ENCODE results near the gene MPI.
"Not testable (repeated sequence)": the region's sequence is repeated elsewhere in the genome, so short reads cannot be mapped to it uniquely, and the experiment has no call there.

MPI gene

DNA sequence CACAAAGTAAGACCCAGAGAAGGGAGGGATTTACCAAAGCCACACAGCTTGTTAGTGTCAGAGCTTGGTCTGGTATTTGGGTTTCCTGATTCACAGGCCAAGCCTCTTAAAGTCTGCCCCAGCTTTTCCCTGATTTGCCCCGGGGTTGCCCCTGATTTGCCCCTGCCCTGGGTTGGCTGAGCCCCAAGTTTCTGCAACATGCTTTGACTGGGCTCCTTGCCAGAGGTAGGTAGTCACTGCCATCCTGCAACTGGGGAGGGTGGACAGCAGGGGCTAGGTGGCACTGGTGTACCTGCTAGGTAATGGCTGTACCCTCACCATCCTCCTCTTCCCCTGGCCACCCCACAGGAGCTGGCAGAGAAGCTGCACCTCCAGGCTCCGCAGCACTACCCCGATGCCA is 2.5 kb downstream of the MPI start:
- DNase-seq, result no peak

DNA sequence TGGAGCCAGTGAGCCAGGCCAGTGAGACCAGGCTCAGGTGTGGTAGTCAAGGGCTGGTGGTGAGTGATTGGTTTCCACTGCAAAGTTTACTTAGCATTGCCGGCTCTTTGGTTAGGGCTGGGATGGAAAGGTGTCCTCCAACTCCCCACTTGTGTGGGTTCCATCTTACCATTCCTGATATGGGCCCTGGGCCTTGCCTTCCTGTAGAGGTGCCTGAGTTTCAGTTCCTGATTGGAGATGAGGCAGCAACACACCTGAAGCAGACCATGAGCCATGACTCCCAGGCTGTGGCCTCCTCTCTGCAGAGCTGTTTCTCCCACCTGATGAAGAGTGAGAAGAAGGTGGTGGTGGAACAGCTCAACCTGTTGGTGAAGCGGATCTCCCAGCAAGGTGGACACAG is 3.1 kb downstream of the MPI start:
- no peak for DNase-seq

DNA sequence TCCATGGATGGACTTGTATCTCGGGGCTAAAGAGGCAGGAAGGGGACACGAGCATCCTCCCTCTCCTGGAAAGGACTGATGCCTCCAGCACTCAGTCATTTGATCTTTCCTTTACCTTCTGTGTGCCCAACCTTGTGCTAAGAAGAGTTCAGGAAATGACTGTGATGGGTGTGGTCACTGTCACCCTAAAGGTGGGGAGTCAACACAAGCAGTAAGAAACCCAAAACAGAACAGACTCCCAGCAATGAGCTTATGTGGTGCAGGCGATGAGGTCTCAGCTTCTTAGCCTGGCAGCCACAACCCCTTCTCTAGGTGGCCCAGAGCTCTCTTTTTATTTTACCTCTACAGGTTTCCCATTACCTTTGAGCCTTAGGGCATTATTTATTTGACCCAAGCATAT is 3.8 kb downstream of the MPI start:
- DNase-seq, result no peak

DNA sequence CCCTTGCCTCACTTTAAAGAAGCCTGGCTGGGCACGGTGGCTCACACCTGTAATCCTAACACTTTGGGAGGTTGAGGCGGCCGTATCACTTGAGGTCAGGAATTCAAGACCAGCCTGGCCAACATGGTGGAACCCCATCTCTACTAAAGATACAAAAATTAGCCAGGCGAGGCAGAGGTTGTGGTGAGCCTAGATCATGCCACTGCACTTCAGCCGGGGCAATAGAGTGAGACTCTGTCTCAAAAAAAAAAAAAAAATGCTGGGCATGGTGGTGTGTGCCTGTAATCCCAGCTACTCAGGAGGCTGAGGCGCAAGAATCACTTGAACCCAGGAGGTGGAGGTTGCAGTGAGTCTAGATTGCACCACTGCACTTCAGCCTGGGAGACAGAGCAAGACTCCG is 4.5 kb downstream of the MPI start:
- DNase-seq, result not testable (repeated sequence)

DNA sequence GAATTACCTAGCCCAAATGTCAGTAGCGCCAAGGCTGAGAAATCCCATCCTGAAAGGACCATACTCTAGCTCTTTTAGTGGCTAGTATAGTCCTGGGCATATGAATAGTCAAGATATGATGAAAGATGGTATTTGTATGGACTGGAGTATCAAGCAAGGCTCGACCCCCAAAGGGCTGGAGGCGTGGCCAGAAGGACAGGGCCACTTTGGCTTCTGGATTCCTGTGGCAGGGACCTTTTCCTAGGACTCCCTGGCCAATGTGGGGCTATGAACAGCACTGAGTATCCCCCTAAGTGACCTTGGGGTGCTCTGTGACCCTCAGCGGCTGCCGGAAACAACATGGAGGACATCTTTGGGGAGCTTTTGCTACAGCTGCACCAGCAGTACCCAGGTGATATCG is 6.0 kb downstream of the MPI start:
- no peak for DNase-seq

DNA sequence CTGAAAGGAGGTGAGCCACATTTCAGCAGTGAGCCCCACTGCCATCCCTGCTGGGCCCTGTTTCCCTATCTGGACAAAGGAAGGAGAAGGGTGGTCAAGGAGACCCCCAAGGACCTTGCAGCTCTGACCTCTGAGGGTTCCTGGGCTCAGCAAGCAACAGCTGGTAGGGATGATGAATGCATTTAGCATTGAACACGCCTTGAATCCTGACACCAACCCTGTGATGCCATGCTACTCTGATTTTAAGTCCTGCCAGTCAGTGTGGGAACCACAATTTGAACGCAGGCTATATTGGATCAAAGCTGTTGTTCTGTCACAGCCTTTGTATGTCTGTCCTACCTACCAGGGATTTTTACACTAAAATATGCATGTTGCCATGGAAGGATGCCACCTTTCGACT is 6.5 kb downstream of the MPI start:
- DNase-seq, result no peak

DNA sequence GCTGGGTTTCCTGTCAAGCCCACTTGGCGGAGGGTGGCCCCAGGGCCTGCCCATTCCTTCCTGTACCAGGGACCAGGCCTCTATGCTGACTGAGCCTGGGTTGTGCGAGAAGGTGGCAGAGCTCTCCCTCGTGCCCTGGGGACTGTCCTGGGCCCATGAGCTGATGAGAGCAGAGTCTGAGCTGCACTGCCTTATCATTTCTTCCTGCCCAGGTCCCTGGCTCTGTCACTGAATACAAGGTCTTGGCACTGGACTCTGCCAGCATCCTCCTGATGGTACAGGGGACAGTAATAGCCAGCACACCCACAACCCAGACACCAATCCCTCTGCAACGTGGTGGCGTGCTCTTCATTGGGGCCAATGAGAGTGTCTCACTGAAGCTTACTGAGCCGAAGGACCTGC is 7.5 kb downstream of the MPI start:
- no peak for DNase-seq

DNA sequence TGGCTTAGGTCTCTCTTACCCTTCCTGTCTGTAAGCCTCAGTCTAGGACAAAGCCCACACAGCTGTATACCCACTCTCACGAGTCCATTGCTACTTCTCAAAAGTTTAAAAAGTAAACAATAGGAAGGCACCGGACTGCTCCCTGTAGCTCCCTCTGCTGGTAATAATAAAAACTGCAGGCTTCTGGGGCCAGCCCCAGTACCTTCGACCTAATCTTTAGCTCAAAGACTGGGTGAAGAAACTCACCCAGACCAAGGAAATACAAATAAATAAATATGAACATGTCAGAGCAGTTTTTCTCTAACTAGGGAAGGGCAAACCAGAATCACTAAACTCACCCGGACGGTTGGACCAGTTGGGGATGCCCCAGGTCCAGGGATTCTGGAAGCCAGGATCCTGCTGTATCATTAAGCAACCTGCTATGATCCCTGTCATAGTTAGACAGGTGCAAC is 11.8 kb downstream of the MPI start:
- peak; percentile 51 to 60 for DNase-seq

DNA sequence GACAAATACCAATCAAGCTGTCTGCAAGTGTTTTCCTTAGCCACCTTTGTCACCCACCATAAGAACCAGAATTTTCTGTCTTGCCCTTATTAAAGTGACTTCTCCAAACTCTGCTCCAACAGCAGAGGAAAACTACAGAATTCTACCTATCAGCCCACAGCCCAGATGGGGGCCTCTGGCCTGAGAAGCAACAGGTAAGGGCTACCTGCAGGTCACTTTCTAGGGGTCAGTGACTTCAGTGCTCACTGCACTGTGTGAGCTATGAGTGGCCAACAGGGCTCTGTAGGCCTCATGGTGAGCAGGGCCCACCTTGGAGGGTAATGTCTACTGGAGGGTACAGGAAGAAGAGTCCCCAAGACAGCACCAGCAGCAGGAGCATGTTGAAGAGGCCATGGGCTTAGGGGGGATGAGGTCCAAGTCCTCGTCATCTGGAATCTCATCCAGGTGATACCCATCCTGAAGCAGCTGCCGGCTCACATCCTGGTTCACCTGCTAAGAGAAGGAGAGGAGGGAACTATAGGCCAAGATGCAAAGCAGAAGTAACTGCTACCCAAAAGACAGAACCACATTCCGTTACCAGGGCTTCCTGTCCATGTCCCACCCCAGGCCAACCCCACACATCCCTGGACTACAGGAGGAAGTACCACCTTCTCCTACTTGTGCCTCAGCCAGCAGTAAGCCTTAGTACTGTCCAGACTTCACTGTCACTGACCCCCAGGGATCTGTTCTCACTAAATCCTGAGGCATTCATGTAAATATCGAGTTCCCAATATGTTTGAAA is 12.6 kb downstream of the MPI start:
- no peak for DNase-seq

DNA sequence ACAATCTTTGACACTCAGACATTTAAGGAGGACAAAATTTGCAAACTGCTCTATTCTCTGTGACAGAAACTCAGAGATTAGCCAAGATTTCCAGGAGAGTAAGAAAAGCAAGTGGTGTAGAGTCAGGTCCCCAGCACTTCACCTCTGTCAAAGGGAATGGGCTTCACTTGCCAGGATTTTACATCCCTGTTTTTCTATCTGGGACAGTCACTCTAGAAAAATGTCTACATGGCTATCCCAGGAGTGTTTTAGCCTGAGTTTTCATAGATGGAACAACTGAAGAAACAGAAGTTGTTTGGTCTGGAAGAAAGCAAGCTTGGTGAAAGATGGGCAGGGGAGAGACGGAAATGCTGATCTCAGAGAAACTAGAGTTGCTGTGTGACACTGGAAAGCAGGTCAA is 13.8 kb downstream of the MPI start:
- no peak for DNase-seq

DNA sequence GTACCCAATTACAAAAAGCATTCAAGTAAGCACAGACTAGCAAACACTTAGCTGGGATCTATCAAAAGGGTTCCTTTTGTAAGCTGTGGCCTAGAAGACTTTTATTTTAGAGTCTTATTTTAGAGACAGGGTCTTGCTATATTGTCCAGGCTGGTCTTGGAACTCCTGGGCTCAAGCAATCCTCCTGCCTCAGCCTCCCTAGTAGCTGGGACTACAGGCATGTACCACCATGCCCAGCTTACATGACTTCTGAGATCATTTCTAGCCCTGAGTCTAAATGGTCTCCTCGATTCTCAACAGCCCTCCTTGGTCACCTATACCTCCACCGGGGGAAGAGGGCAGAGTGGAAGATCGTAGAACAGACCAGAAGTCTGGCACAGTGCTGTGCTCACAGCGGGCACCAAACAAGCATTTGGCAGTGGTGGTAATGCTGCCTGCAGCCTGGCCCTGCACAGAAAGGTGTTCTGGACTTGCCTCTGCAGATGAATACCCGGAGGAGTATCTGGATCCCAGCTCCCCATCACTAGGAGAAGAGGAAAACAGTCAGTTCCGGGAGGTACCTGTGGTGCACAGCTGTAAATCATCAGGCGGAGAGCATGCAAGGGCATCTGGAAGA is 14.5 kb downstream of the MPI start:
- DNase-seq, result no peak

DNA sequence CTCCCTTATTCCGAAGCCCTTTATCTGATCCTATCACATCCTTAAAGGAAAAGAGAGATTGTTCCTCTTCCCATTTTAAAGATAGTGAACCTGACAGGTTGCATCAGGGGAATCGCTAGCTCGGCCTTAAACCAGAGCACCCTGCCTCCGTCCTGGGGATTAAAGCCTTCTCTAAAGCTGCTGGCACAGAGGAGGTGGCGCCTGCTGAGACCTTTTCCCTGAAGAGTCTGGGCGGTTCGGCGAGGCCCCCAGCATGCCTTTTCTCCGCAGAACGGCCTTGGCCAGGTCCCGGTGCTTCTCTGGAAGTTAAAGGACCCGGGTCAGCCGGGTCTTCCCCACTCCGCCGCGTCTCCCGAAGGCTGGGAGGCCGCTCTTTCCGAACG is 16.2 kb downstream of the MPI start:
- peak in 1 of 2 experiments; percentile 6 for DNase-seq

DNA sequence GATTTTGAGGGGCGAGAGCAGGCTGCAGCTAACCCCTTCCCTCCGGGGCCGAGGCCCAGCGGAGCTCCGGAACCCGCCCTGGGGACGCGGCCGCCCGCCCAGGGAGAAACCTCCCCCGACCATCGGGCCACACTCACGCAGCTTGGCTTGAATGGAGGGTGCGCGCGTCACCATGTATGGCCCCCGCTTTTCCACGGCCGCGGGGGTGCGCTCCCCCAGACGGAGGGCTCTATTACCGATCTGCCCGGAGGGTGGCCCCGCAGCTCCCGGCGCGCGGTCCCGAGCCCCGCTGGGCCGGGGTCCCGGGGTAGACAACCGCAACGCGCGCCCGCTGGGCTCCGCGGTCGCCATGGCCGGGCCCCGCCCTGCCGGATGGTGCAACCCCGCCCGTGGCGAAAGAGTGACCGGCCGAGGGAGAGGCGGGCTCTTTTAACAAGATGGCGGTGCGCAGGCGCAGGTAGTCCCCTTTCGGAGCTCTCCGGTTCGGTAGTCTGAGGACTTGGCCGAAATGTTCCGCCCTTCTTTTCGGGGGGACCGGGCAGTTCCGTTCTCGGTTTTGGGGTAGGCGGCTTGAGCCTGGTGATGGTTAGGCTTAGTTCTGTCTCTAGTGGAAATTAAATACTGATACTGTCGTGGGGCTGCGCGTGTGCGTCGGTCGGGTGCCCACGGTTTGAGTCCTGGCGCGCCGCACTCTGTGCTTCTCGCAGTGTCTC is 16.8 kb downstream of the MPI start, which contains the start of gene FAM219B:
Gene FAM219B (minus strand): TSS at position 402 of the 713 bp plus-strand sequence. CDS start 51 bp downstream, at position 351.
- peak; percentile 49 to 52 for DNase-seq

DNA sequence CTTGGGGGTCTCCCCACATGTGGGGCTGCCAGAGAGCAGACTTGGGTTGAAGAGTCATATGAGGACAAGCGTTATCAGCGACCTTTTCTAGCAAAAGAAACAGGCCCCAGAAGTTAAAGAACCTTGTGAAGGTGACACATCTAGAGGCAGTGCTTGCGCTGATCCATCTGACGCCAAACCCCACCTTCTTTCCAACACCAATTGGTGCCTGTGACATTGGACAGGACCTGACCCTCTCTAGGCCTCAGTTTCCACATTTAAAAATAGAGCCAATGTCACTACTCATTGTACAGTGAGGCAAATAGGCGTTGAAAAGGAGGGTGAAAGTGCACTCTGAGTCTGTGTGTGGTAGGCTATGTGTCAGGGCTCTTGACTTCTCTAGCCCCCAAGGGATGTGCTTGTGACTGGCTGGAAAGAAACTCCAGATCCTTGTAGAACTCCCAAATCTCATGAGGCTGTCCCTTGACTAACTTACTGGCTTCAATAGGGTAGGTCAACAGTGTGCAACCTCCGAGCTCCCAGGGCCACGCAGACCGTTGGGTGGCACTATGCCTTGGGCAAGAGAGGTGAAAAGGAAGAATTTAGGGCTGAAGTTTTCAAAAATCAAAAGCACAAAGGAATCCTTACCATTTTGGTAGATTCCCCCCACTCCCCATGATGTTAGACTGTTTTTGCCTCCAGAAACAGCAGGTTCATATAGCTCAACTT is 17.5 kb downstream of the MPI start:
- DNase-seq, result no peak

DNA sequence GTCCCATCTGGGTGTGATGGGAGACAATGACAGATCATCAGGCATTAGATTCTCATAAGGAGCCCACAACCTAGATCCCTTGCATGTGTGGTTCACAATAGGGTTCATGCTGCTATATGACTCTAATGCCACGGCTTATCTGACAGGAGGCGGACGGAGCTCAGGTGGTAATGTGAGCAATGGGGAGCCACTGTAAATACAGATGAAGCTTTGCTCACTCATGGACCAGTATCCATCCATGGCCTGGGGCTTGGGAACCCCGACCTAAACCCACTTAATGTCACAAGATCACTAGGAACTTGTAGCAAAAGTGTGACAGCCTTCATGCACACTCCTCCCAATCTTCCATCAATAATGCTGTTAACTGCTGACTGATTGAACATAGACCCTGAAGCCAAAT is 18.8 kb downstream of the MPI start:
- no peak for DNase-seq

DNA sequence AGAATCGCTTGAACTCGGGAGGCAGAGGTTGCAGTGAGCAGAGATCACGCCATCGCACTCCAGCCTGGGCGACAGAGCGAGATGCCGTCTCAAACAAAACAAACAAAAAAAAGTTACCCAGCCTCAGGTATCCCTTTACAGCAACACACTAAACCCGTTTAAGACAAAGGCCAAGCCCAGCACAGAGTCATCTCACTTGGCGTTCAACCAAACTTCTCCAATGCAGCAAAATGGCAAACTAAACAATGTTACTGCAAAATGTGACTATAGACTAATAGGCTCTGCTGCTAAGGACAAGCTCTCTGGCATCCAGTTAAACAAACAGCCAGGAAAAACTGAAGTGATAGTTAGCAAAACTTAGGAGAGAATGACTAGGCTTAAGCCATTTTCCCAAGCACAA is 23.2 kb downstream of the MPI start:
- DNase-seq, result no peak

DNA sequence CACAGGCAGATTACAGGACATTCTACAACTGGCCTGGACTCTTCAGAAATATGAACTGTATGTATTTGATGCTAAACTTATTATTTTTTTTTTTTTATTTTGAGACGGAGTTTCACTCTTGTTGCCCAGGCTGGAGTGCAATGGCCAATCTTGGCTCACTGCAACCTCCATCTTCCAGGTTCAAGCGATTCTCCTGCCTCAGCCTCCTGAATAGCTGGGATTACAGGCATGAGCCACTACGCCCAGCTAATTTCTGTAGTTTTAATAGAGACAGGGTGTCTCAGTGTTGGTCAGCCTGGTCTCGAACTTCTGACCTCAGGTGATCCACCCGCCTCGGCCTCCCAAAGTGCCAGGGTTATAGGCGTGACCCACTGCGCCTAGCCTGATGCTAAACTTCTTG is 24.0 kb downstream of the MPI start:
- not testable (repeated sequence) for DNase-seq

DNA sequence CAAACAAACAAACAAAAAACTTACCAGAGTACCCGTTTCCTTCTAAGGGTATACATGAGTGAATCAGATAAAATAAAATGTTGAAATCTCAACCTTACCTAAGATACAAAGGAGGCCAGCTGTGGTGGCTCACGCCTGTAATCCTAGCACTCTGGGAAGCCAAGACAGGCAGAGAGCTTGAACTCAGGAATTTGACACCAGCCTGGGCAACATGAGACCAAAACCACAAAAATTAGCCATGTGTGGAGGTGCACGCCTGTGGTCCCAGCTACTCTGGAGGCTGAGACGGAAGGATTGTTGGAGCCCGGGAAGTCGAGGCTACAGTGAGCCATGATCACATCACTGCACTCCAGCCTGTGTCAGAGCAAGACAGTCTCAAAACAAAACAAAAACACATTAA is 27.8 kb downstream of the MPI start:
- no peak for DNase-seq

DNA sequence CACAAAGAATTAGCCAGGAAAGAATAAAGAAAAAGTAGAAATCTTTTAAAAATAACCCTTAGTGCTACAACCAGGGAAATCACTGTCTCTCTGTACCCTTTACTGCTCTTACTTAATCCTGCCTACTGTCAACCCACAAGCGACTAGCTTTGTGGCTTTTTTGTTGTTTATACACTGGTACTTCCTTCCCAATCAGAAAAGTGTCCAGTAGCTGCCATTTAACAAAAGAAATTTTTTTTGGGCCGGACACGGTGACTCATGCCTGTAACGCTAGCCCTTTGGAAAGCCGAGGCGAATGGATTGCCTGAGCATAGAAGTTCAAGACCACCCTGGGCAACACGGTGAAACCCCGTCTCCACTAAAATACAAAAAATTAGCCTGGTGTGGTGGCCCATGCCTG is 30.6 kb downstream of the MPI start:
- no peak for DNase-seq

DNA sequence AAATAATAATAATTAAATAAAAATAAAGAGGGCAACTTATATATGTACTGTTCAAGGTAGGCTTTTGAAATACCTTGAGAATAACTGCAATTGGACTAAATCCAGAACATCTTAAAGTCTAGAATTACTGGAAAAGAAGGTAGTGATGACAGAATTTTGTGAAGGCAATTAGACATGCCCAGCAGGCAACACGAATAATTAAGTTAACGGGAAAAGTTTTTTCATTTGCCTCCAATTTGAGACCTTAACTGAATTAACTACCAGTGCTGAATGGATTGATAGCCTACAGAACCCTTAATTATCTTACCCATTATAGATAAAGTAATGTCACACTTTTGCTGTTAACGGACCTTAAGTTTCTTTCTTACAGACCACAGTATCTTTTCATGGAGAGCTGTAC is 34.7 kb downstream of the MPI start:
- no peak for DNase-seq

DNA sequence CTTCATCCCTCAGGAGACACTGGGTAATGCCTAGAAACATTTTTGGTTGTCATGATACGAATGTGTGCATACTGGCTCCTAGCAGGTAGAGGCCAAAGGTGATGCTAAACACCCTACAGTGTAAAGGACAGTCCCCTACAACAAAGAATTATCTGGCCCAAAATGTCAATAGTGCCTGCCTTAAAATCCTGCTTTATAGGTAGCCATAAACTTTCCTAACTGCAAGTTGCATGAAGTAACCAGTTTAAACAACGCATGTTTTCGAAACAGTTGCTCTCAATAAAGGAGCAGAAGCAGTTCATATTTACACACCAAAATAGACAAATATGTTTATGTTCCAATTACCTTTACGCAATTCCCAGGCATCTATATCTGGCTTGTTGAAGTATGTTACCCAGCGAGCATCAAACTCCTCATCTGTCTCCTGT is 38.9 kb downstream of the MPI start:
- no peak for DNase-seq

DNA sequence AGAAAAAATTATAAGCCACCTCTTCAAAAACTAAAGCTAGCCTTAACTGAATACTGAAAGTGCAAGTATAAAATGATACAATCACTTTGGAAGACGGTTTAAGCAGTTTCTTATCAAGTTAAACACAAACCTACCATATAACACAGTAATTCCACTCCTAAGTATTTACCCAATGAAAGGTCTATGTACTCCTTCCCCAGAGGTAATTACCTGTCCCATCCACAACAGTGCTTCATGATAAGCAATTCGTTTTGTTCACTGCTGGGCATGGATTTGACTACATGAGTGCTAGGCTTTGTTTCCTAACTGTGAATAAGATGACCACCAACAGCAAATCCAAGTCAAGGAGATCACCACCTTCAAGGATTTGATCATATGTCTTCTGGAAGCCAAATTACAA is 43.7 kb downstream of the MPI start:
- no peak for DNase-seq

DNA sequence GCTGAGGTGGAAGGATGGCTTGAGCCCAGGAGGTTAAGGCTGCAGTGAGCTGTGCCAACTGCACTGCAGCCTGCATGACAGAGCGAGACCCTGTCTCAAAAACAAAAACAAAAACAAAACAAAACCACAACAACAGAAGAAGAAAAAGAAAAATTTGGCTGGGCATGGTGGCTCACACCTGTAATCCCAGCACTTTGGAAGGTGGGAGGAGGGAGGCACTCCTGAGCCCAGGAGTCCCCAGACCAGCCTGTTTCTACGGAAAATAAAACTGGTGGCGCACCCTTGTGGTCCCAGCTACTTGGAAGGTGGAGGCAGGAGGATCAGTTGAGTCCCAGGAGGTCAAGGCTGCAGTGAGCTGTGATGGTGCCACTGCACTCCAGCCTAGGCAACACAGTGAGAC is 45.4 kb downstream of the MPI start:
- DNase-seq, result not testable (repeated sequence)

DNA sequence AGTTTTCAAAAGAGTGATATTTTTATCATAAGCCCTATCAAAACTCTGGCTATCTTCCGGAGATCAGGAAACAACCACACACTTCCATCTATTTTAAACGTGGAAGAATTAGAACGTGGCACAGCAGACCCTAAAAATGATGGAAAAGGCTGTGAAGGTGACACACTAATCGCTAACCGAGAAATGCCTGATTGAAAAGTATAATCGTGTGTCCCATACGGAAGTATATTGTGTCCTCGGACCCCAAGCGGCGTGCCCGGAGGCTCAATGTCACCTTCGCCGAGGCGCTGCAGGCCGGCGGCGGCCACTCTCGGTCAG is 47.4 kb downstream of the MPI start:
- DNase-seq, result no peak

Data from activated CD4-positive, alpha-beta T cell treated with anti-CD3 and anti-CD28 coated beads, Interleukin-2, amount 50 U/mL, for 4 hours (primary cell).